NCI-H146 (cell line): ENCODE measurements around the gene PRODH.
"Not testable (repeated sequence)": the region's sequence is repeated elsewhere in the genome, so short reads cannot be mapped to it uniquely, and the experiment has no call there.

ENCODE experiments used
- DNase-seq: peaks from one replicate; lab custom pipeline; 2025; lab: John Stamatoyannopoulos, UW

The PRODH gene

GRCh38 chr22:18968011-18968749, 32.1 kb upstream of the PRODH start:
- DNase-seq: no peak

GRCh38 chr22:18967391-18968010, 31.4 kb upstream of the PRODH start:
- peak; percentile 74 for DNase-seq

- no peak for DNase-seq
Measured at GRCh38 chr22:18966748-18967147, 30.7 kb upstream of the PRODH start.

GRCh38 chr22:18965526-18966421, 29.7 kb upstream of the PRODH start:
- no peak for DNase-seq

- DNase-seq: not testable (repeated sequence)
Measured at GRCh38 chr22:18964501-18965265, 28.6 kb upstream of the PRODH start.

- not testable (repeated sequence) for DNase-seq
Measured at GRCh38 chr22:18964051-18964450, 28.0 kb upstream of the PRODH start.

GRCh38 chr22:18962308-18962635, 26.2 kb upstream of the PRODH start:
- DNase-seq: no peak

GRCh38 chr22:18961632-18962307, 25.7 kb upstream of the PRODH start:
- DNase-seq: not testable (repeated sequence)

GRCh38 chr22:18961201-18961600, 25.1 kb upstream of the PRODH start:
- not testable (repeated sequence) for DNase-seq

GRCh38 chr22:18960166-18960820, 24.2 kb upstream of the PRODH start:
- not testable (repeated sequence) for DNase-seq

GRCh38 chr22:18959741-18960140, 23.6 kb upstream of the PRODH start:
- DNase-seq: not testable (repeated sequence)

GRCh38 chr22:18959266-18959665, 23.2 kb upstream of the PRODH start:
- DNase-seq: not testable (repeated sequence)

- DNase-seq: not testable (repeated sequence)
Measured at GRCh38 chr22:18958738-18959137, 22.6 kb upstream of the PRODH start.

GRCh38 chr22:18958321-18958705, 22.2 kb upstream of the PRODH start:
- peak; percentile 8 for DNase-seq

- not testable (repeated sequence) for DNase-seq
Measured at GRCh38 chr22:18957621-18958320, 21.7 kb upstream of the PRODH start.

GRCh38 chr22:18956956-18957355, 20.9 kb upstream of the PRODH start:
- not testable (repeated sequence) for DNase-seq

- DNase-seq: not testable (repeated sequence)
Measured at GRCh38 chr22:18956121-18956895, 20.2 kb upstream of the PRODH start.

- DNase-seq: no peak
Measured at GRCh38 chr22:18955696-18956095, 19.6 kb upstream of the PRODH start.

- DNase-seq: no peak
Measured at GRCh38 chr22:18954990-18955571, 19.0 kb upstream of the PRODH start.
